Ovary (tissue), 3 donors: ENCODE results near the gene LRRC59.

Source experiments
- CTCF ChIP-seq, 3 donors: fragments of 450-650 bp in 2 of 3; fragments of 200-600 bp in 1 of 3; IDR thresholded peaks; one replicate each; pipeline versions ENCODE4 v1.5.1 to v1.8.0; 2016 to 2022; ENCODE audit warnings: antibody characterized with exemption in 3 of 3, mild to moderate bottlenecking in 1 of 3
- POLR2A ChIP-seq: fragments of 450-650 bp; IDR thresholded peaks from one replicate; pipeline ENCODE4 v1.6.1; 2017; ENCODE audit warnings: antibody characterized with exemption, mild to moderate bottlenecking, moderate library complexity
- donor health status: DM: no; HTN: no; CAD: no.

DNA sequence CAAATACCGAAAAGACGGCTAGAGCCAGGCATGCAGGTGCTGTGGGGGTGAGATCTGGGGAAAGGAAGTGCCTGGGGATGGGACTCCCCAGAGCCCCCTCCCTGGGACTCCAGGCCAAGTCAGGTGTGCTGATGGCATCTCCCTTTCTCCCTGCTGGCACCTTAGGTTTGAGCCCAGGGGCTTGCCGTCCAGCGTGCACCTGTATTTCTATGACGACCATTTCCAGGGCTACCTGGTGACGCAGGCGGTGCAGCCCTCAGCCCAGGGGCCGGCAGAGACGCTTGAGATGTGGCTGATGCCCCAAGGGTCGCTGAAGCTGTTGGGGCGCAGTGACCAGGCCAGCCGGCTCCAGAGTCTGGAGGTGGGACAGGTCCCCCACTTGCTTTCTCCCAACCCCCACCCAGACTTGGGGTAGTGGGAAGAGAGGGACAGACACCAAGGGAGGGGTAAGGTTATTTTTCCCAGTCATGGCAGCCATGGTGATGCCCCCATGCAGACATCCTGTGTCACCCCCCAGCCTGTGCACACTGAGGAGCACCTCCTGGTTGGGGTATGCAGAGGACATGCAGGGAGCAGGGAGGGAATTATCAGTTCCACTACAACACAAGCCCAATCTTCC is 40.3 kb downstream of the LRRC59 start:
- TF ChIP-seq POLR2A = no peak
- no peak for TF ChIP-seq CTCF (IDR thresholded peaks at IDR 0.05)
